Dermis microvascular lymphatic vessel endothelial cell (primary cell): ENCODE results near the gene TUBGCP6. TPM values are rescaled to one million over a fixed set of nuclear protein-coding genes. Genes with fewer than 3 reads are reported as not detected.
A peak's percentile ranks its signal among the peaks of the same experiment; 100 is the strongest.

Experiments
- DNase-seq, 2 donors: peaks; one replicate each; pipeline versions ENCODE4 v3.0.0 to v3.0.0-alpha.2; 2010; ENCODE audit warnings: low read depth in 2 of 2
- total RNA-seq: library from RNA; depleted of rRNA; stranded (reverse); fragments of >200 nt; gene quantifications from 2 replicates; pipeline ENCODE4 v1.2.1, GENCODE V29; 2014

TUBGCP6 gene
- total RNA-seq = 14.0 and 22.0 TPM in 2 replicates

- peak; percentile 80 to 95 for DNase-seq
These were observed at the start of gene TUBGCP6 for GRCh38 chr22:50244420-50245213. TSS of gene TUBGCP6 (minus strand) at chr22:50245023. CDS start at chr22:50244459, 564 bp downstream.

GRCh38 chr22:50294319-50294656 lies 49.5 kb upstream of the TUBGCP6 start:
- DNase-seq = no peak

GRCh38 chr22:50293441-50294318 lies 48.9 kb upstream of the TUBGCP6 start:
- DNase-seq = peak; percentile 60 to 89

- peak in 1 of 2 donors; percentile 32 for DNase-seq
These were observed 48.0 kb upstream of the TUBGCP6 start for GRCh38 chr22:50292643-50293440.

- DNase-seq = no peak
These were observed 45.3 kb upstream of the TUBGCP6 start for GRCh38 chr22:50289942-50290630.

GRCh38 chr22:50289151-50289941 lies 44.5 kb upstream of the TUBGCP6 start:
- no peak for DNase-seq

- DNase-seq = no peak
These were observed 42.9 kb upstream of the TUBGCP6 start for GRCh38 chr22:50287731-50288130.

- no peak for DNase-seq
These were observed 42.0 kb upstream of the TUBGCP6 start for GRCh38 chr22:50286701-50287318.

GRCh38 chr22:50286275-50286674 lies 41.5 kb upstream of the TUBGCP6 start:
- DNase-seq = no peak

- no peak for DNase-seq
These were observed 40.9 kb upstream of the TUBGCP6 start for GRCh38 chr22:50285568-50286229.

- DNase-seq = no peak
These were observed 39.7 kb upstream of the TUBGCP6 start for GRCh38 chr22:50284479-50284878.

GRCh38 chr22:50283821-50284220 lies 39.0 kb upstream of the TUBGCP6 start:
- DNase-seq = no peak

- DNase-seq = peak in 1 of 2 donors; percentile 42
These were observed 37.7 kb upstream of the TUBGCP6 start for GRCh38 chr22:50282361-50283155.

- no peak for DNase-seq
These were observed 37.1 kb upstream of the TUBGCP6 start for GRCh38 chr22:50281957-50282356.

- DNase-seq = no peak
These were observed 36.5 kb upstream of the TUBGCP6 start for GRCh38 chr22:50281384-50281760.

- DNase-seq = no peak
These were observed 36.0 kb upstream of the TUBGCP6 start for GRCh38 chr22:50280708-50281383.

- no peak for DNase-seq
These were observed 35.3 kb upstream of the TUBGCP6 start for GRCh38 chr22:50280022-50280707.
